SK-N-MC (cell line): ENCODE data around the gene SUFU.

Experiments
- EZH2 ChIP-seq: fragments of 200-600 bp; sonication (generic); IDR thresholded peaks from one replicate; pipeline ENCODE4 v1.6.1; 2017; ENCODE audit warnings: antibody characterized with exemption
- POLR2AphosphoS5 ChIP-seq: IDR thresholded peaks from 2 replicates; pipeline ENCODE4 v1.6.1; 2012; ENCODE audit warnings: mild to moderate bottlenecking, low read depth, low read length, borderline replicate concordance

DNA sequence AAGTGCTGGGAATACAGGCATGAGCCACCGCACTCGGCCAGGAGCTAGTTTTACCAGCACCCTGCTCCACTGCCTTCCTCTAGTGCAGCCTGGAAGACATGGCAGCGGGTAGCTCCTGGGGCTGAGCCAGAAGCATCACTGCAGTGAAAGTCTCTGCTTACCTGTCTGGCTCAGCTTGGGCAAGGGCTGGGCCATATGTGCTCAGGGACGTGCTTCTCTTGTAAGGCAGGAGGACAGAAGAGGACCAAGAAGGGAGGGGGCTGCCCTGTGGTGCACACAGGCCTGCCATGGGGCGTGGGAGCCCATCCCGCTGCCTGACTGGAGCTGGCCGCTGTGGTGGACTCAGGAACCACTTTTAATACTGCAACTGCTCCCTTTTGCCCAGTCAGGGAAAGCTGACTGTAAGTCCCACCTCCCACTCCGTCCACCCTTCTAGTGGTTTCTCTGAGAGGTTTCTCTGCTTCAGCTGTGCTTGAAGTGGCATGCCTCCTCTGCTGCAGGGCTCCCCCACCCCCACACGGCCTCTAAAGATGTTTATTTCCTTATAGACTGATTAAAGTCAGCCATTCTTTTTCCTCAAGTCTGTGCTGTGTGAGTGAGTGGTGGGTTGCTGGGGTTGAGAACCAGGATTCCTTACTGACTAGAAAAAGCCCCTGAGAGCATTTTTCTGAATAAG is 27.2 kb upstream of the SUFU start:
- TF ChIP-seq POLR2AphosphoS5: no peak
- no peak for TF ChIP-seq EZH2
